Prostate gland (tissue), 2 donors: ENCODE data around the gene ZNF844.
"Not testable (repeated sequence)": the region's sequence is repeated elsewhere in the genome, so short reads cannot be mapped to it uniquely, and the experiment has no call there.

Source experiments
- POLR2A ChIP-seq: fragments of 450-650 bp; IDR thresholded peaks from one replicate; pipeline ENCODE4 v1.6.1; 2016; ENCODE audit warnings: antibody characterized with exemption, mild to moderate bottlenecking
- POLR2AphosphoS5 ChIP-seq: sonication (generic); formaldehyde crosslinking; IDR thresholded peaks from one replicate; pipeline ENCODE4 v1.6.1; 2017; ENCODE audit warnings: antibody characterized with exemption
- TF ChIP-seq, protein P1 (sequence below), 4 experiments: fragments of 200-600 bp in 2 of 4; fragments of 450-650 bp in 2 of 4; sonication (generic) in 2 of 4; IDR thresholded peaks; 1 replicate in 3 of 4; 2 replicates in 1 of 4; pipeline ENCODE4 v1.5.1; 2016 to 2019; ENCODE audit warnings: antibody characterized with exemption in 4 of 4, mild to moderate bottlenecking in 2 of 4, moderate library complexity in 2 of 4

DNA sequence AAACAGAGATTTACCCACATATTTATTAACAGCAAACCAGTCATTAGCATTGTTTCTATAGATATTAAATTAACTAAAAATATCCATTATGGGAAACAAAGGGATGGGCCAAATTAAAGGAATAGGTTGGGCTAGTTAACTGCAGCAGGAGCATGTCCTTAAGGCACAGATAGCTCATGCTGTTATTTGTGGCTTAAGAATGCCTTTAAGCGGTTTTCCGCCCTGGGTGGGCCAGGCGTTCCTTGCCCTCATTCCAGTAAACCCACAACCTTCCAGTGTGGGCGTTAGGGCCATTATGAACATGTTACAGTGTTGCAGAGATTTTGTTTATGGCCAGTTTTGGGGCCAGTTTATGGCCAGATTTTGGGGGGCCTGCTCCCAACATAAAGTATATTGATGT, 39.4 kb downstream of the ZNF844 start:
- TF ChIP-seq, protein P1, sequence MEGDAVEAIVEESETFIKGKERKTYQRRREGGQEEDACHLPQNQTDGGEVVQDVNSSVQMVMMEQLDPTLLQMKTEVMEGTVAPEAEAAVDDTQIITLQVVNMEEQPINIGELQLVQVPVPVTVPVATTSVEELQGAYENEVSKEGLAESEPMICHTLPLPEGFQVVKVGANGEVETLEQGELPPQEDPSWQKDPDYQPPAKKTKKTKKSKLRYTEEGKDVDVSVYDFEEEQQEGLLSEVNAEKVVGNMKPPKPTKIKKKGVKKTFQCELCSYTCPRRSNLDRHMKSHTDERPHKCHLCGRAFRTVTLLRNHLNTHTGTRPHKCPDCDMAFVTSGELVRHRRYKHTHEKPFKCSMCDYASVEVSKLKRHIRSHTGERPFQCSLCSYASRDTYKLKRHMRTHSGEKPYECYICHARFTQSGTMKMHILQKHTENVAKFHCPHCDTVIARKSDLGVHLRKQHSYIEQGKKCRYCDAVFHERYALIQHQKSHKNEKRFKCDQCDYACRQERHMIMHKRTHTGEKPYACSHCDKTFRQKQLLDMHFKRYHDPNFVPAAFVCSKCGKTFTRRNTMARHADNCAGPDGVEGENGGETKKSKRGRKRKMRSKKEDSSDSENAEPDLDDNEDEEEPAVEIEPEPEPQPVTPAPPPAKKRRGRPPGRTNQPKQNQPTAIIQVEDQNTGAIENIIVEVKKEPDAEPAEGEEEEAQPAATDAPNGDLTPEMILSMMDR (IDR thresholded peaks at IDR 0.05) = not testable (repeated sequence)
- TF ChIP-seq POLR2AphosphoS5, POLR2A: not testable (repeated sequence)
